PFSK-1 (cell line): ENCODE data around the gene CAPN7.

Experiments
- POLR2AphosphoS5 ChIP-seq: IDR thresholded peaks from 2 replicates; pipeline ENCODE4 v1.6.1; 2012; ENCODE audit warnings: low read depth, mild to moderate bottlenecking, control low read depth, low read length, moderate library complexity
- REST ChIP-seq, 2 experiments: IDR thresholded peaks; 2 replicates each; pipeline versions ENCODE4 v1.6.1 to v1.8.0; 2011 to 2012; ENCODE audit warnings: low read depth in 2 of 2, low read length in 2 of 2, control low read depth in 1 of 2, inconsistent platforms in 1 of 2, mild to moderate bottlenecking in 1 of 2, moderate library complexity in 1 of 2; ENCODE audit not compliant: insufficient read depth in 1 of 2
- TAF1 ChIP-seq: IDR thresholded peaks from 2 replicates; pipeline ENCODE4 v1.6.1; 2012; ENCODE audit warnings: low read length, control low read depth, borderline replicate concordance; ENCODE audit not compliant: insufficient read depth

- TF ChIP-seq REST (IDR thresholded peaks at IDR 0.05; ENCODE audit: insufficient read depth in 1 of 2, low read depth in 2 of 2, low read length in 2 of 2) = no peak
- TF ChIP-seq TAF1 = no peak
- no peak for TF ChIP-seq POLR2AphosphoS5
These were observed 873 bp downstream of the CAPN7 start for GRCh38 chr3:15206662-15207576.
